GM21717 (cell line): ENCODE results near the gene SCD5.
A peak's percentile ranks its signal among the peaks of the same experiment; 100 is the strongest.

Source experiments
- ATAC-seq: cut with Tn5 transposase; IDR thresholded peaks from one replicate; pipeline ENCODE4 v1.9.1; 2021; ENCODE audit warnings: mild to moderate bottlenecking, moderate library complexity; ENCODE audit not compliant: unreplicated experiment

SCD5 gene

DNA sequence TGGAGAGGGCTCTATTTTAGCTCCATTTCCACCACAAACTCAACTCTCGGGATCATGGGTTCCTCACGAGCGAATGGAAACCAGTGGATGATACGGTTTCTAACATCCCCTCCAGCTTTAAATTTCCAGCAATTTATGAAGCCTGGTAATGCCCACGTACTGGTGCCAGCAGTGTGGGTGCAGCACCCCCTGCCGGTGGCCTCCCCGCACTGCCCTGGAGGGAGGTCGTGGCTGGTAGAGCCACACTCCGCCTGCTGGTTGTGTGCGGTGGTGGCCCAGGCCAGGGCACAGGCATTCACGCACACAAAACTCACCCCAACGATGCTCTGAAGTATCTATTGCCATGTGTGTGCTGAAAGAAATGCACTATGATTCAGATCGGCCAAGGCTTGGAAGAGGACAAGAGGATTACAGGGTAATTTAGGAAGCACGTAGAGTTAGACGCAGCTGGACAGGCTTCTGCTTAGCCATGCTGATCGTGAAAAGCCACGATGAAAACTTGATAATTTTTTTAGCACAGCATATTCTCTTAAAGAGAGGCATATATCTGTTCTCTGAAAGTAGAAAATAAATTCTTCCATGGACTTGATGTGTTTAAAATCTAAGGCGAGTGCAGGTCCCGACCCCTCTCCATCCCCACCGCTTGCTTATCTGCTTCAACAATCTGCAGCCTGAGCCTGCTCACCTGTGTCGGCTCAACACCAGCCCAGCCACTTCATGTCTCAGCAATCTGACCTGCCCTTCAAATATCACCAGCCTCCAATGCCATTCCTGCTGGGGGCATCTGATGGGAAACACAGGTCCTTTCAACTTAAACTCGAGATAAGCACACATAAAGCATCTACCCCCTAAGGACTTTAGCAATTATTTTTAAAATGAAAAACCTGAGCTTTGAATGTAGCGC is 59.1 kb downstream of the SCD5 start:
- ATAC-seq, result peak; percentile 100

DNA sequence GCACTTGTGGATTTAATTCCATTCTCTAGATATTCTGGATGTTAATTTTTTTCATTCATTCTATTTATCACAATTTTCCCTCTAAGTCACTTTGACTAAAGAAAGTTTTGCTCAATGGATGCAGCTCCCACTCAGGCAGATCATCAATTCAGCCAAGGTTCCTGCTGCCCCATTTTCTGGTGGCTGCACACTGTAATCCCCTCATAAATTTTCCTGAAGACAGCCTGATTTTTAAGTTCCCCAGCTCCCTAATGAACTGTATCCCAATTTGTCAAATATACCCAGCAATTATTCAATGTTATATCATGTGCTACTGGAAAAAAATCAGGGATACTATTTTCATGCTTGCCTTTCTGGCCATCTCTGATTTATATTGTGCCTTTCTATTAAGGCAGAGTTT is 61.2 kb downstream of the SCD5 start:
- ATAC-seq, result no peak

DNA sequence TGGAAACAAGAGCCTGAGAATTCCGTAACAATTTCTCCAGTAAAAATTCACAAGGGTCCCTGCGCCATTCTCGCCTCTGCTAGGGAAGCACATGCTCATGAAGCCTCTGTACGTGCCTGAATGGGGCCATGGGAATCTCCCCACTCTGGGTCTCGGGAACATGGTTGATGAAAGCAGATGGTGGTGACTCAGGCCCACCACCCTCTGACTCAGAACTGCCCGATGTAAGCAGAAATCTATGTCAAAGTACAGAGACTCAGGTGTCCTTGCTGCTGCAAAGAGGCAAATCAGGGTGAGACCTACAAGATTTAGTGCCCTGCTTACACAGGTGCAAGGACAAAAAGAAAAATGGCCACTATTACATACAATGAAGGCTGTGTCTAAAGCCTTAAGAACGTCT is 65.0 kb downstream of the SCD5 start:
- no peak for ATAC-seq

DNA sequence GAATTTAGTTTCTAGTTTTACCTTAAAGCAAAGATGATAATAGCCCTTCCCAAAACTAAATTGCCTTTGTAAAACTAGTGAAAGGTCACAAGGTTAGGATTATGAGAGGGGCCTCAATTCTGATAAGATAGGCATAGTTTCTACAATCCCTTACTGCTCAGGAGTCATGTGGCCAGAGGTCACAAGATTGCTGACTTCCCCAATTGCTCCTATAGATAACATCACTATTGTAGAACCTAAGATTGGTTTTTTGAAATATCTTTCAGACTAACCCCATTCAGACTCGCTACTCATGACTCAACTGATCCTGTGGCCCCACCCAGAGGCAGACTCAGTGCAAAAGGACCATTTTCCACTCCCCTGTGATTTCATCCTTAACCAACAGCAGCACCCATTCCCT is 70.3 kb downstream of the SCD5 start:
- no peak for ATAC-seq

DNA sequence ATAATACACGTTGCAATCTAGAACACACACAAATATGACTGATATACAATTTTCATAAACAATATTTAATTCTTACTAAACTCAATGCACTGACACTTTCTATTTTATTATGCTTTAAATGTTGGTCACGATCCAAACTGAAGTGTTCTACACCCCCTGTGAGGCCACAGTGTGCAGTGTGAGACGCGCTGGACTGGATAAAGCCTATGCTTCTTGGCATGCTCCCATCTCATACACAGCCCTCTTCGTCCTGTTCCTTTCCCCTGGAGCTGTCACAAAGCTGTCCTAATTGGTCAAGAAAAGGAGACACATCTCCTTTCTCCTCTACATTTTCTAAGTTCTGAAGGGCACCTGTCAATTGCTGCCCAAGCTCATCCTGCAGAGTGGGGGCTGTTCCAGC is 72.0 kb downstream of the SCD5 start:
- no peak for ATAC-seq

DNA sequence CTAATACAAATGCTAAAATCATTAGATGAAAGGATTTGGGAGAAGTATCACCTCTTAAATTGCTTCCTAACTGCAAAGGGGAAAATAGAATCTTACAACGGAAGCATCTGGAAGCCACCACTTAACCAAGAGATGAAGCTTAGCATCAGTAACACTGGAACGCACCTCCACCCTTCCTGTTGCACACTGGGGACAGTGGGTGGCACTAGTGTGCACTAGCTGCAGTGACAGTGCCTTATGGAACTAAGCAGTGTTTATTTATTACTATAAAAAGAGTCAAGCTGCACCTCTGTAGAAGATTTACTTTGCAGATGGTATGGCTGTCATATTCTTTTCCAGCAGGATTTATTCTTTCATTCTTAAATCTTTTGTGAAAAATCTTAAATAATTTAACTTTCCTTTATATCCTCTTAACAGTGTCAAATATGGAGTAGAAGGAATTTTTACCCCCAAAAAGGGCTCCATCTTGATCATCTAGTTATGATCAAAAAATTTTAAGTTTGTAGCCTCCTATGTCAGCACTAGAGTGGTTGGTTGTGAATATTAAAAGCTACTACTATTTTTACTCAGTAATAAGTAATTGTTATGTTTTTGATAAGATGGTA is 76.7 kb downstream of the SCD5 start:
- ATAC-seq, result no peak

DNA sequence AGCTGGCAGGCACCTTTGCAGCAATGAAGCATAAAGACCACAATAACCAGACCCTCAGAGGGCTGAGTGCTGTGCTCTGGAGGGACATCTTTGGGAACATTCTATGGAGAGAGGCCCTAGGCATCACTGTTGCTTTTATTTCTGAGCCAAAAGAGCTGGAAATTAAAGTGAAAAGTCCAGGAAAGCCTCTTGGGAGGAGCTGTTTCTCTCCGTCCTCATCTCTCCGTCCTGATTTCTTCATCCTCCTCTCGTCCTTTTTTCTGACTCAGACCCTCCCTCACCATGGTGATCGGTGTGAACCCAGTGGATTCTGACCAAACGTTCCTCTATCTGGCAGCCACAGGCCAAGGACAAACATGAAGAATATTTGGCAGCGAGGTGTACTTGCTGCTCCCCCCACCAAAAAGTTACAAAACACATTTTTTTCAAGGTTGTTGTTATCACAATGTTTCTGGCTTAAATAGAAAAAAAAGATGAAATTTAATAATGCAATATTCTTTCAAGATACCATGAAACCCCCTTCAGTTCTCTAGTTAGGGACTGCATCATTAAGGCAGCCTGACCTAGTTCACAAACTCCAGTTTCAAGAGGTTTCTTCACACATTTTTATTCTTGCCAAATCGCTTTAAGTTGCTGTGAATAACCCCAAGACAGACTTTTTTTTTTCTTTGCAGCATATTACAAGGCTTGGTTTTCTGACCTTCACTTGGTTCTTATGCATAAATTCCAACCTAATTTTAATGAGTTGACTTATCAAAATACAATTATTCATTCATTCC is 80.2 kb downstream of the SCD5 start:
- no peak for ATAC-seq

DNA sequence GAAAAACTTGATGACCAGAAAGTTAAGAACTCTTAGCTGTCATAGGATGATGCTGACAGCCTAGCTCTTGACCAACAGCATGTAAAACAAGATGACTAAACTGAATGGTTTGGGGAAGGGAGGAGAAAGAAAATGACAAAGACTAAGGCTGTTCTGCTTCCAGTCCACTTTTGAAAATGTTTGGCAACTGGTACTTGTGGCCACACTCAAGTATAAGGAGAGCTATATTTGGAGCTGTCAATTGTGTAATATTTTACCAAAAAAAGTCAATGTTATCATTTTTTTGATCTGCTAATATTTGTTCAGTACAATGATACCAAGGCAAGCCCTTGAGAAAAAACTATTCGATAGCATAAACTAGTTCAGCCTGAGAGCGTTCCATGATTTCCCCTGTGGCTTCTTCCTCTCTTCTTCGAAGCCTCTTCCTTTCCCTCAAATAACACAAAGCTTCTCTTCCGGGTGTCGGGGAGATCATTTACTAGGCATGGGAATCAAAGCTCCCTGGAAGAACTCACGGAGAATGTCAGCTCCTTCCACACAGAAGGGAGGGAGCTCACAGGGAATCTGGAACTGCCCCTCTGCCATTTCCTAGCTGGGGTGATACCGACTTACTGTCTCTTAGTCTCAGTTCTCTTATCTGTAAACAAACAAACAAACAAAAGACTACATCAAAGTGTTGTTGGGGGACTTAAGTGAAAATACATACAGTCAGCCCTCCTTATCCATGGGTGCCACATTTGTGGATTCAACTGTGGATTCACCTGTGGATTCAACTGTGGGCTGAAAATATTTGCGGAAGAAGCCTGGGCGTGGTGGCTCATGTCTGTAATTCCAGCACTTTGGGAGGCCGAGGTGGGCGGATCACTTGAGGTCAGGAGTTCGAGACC is 82.6 kb downstream of the SCD5 start:
- no peak for ATAC-seq

DNA sequence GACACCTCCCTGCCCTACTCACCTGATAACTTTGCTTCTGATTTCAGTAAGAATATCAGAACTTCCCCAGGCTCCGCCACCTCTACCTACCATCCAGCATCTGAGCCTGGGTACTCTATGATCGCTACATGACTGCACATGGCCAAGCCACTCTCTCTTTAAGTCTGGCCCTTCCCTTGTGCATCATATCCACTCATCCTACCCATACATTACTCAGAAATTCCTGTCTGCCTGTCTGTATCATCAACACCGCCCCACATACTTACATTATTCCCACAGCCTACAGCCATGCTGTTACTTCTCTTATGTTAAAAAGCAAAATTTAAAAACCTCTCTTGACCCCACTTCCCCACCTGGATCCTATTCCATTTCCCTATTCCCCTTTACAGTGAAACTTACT is 84.7 kb downstream of the SCD5 start:
- ATAC-seq, result no peak

DNA sequence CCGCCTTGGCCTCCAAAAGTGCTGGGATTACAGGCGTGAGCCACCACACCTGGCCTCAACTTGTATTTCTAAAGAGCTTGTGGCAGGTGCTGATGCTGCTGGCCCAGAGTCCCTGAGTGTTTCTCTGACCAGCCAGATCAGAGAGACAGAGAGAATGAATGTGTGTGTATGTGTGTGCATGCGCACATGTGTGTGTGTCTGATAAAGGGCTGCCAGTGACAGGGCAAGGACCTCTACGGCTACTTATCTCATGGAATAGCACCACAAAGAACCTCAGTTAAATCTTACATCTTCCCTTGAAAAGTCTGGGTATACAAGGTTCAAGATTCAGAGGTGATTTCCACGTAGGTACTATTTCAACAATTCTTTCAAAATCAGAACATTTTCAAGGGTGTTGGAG is 86.0 kb downstream of the SCD5 start:
- ATAC-seq, result no peak

DNA sequence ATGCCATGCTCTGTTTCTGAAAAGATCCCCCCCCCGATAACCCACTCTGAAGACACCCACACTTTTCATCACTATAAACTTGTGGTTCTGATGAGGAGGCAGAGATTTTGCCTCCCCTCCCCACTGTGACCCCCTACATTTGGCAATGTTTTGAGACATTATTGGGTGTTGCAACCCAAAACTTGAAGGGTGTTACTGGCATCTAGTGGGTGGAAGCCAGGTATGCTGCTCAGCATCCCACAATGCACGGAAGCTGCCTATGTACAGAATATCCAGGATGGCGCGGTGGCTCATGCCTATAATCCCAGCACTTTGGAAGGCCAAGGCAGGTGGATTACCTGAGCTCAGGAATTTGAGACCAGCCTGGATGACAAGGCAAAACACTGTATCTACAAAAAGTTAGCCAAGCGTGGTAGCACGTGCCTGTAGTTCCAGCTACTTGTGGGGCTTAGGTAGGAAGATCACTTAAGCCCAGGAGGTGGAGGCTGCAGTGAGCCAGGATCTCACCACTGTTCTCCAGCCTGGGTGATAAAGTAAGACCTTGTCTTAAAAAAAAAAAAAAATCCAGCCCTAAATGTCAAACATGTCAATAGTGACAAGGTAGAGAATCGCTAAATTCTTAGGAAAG is 87.3 kb downstream of the SCD5 start:
- no peak for ATAC-seq

DNA sequence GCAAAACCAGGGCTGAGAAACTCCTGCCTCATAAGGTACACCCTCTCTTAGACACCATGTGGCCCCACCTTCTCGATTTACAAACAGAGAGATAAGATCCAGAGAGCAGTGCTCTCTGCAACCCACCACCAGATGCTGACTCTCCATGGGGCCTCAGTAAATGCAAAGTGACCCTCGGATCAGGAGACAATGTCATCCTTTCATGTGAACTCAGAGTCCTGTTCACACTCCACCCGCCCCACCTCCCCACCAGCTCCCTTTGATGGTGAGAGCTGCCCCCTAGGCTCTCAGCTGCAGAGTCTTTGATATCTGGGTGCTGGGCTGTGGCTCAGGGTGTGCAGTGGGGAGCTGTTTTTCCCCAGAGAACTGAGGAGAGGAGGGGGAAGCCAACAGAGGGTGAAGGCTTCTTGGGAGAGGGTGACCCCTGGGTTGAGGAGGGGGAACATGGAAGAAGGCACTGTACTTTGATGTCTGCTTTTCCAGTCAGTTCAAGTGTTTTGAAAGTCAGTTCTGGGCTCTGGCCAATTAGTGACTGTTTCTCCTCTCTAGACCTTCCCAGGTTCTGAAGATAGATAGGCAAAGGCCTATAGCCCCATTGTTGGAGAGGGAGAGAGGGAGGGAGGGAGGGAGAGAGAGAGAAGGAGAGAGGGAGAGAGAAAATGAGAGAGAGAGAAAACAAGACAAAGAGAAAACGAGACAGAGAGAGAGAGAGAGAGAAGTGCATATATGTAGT is 88.2 kb downstream of the SCD5 start:
- no peak for ATAC-seq

DNA sequence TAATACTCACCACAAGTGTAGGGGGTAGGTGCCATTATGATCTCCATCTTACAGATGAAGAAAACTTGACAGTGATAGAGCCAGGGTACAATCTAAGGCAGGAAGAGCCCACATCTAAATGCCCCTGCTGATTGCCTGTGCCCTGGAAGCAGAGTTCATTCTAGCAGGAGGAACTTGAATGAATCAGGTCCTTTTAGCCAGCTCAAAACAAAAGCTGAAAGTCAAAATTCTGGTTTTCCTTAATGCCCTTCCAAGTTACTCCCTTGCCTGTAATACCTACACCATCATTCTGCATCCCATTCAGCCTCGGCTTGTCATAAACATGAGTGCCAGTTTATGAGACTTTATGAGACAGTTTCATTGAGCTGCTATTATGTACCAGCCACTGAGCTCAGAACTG is 89.6 kb downstream of the SCD5 start:
- ATAC-seq, result no peak

DNA sequence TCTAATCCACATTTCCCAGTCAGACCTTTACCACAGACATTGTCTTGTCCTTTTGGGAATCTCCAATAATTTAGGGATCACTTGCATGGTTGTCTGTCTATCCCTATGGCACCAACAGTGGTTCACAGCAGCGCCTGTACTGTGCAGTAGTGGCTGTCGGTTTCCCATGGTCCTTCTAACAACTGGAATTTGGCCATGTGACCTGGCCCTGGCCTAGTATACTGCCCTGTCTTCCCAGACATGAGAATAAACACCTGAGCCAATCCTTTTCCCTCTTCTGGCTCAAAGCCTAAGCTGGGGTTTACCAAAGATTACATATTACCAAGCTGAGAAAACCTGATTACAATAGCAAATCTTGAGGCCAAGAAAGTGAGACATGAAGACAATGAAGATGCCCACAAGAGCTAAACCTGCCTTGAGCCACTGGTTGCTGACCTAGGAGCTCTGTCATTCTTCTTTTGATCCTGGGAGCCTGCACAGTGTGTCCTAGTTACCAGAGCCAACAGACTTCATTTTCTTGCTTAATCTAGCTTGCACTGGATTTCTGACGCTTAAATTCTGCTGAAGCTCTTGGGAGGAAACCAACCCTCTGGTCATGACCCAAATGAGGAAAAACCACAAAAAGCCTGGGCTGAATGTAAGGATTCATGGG is 92.1 kb downstream of the SCD5 start:
- no peak for ATAC-seq

DNA sequence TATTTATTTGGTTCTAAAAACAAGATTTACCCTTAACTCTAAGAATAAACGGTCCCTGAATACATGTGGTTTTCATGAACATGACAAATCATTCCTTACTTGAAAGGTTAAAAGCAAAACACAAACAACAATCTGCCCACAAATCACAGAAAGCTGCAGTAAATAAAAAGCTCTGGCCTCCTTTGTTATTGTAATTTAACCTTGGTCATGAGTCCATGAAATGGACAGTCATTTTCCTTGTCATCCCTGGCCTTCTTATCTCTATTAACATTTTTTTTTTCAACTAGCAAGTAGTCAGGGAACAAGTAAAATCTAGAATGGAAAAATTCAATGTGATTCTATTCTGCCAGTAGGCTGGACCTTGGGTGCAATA is 92.7 kb downstream of the SCD5 start:
- ATAC-seq, result no peak

DNA sequence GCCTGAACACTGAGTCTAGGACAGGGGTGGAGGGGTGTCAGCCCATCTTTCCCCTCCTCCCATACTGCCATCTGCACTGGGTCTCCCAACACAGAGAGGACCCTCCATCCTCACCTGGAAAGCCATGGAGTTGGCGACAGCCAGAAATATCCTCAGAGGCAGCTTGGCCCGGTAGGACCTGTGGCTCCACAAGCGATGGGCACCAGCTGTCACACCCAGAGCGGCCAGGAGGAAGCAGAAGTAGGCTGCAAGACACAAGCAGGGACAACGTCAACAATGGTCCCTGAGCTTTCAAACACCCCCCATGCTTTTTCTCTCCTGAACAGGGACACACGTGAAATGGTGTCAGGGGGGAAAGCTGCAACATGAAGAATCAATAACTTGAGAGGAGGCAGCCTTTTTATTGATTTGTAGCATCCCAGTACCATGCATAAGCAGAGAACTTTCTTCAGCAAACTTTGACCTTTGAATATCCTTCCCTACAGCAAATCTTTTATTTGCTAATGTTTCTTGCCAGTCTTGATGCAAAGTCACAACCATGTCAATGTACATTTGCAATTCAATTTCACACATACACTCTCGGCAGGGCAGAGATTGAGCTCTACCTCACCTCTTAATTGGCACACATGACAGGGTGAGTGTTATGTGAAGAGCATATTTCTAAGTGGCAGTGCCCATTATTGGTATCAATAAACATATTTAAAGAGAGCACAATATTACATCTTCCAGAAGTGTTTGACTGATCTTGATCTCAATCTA is 93.2 kb downstream of the SCD5 start:
- ATAC-seq, result no peak

DNA sequence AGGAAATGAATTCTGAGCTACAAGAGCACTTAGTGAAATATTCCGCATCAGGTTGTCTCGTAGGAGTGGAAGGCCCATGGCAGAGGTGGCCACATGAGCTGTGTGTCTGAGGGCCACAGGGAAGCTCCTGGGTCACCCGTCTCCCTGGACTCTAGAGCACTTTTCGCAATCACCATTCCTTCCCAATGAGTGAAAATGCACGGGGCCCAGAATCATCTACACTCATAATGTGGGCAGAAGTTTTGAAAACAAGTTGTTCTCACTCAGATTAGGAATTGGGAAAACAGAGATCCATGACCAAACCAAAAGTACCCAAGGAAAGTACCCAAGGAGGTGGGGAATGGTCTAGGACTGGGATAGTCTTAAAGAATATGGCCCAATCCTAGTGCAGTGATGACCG is 94.4 kb downstream of the SCD5 start:
- no peak for ATAC-seq

DNA sequence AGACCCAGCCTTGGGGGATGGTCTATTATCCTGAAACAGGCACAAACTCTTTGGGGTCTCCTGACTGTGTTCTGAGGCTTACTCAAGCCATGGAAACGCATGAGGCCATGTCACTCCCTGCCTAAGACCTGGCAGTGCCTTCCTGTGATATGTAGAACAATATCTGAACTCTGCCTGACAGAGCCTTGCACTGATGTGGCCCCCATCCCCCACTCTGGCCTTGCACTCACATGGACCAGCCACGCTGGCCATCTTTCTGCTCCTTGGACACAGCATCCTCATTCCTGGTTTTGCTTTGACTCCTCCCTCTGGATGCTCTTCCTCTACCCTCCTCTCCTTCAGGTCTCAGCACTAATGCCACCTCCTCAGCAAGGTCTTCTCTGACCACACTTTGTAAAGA is 100.2 kb downstream of the SCD5 start:
- no peak for ATAC-seq

DNA sequence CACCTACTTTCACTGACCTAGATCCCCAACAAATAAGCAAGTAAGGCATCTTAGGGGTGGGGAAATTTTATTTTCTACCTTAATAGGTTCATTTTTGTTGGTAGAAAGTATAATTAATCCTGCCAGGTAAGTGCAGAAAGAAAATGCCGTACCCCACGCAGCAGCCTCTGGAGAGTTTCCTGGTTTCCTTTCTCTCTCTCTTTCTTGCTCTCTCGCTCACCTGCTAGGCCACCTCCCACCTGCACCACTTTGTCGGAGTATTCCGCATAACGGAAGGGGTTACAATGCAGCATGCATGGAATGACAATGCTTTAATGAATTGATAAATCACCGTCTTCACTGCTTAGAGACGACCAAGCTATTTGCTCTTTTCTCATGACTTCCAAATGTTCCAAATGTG is 101.0 kb downstream of the SCD5 start:
- no peak for ATAC-seq
